SJCRH30 (cell line): ENCODE measurements around the gene MAVS. TPM values are rescaled to one million over a fixed set of nuclear protein-coding genes. Genes with fewer than 3 reads are reported as not detected.

ENCODE experiments used
- DNase-seq, 2 experiments: peaks; one replicate each; pipeline ENCODE4 v3.0.0-alpha.2; 2015 to 2020
- H3K27ac ChIP-seq: fragments of 250-450 bp; sonication (Bioruptor Pico); 2 replicates; pipeline ENCODE4 v1.5.1; 2020; ENCODE audit warnings: mild to moderate bottlenecking, moderate library complexity
- H3K27me3 ChIP-seq: fragments of 250-450 bp; sonication (Bioruptor Pico); 2 replicates; pipeline ENCODE4 v1.5.1; 2020; ENCODE audit warnings: mild to moderate bottlenecking, moderate library complexity
- H3K36me3 ChIP-seq: fragments of 250-450 bp; sonication (Bioruptor Pico); 2 replicates; pipeline ENCODE4 v1.5.1; 2020; ENCODE audit warnings: mild to moderate bottlenecking, moderate library complexity
- H3K4me1 ChIP-seq: fragments of 250-450 bp; sonication (Bioruptor Pico); 2 replicates; pipeline ENCODE4 v1.5.1; 2020; ENCODE audit warnings: mild to moderate bottlenecking, moderate library complexity
- H3K4me3 ChIP-seq: fragments of 250-450 bp; sonication (Bioruptor Pico); 2 replicates; pipeline ENCODE4 v1.5.1; 2020; ENCODE audit warnings: mild to moderate bottlenecking, moderate library complexity
- H3K9me3 ChIP-seq: fragments of 250-450 bp; sonication (Bioruptor Pico); replicated peaks from 2 replicates; pipeline ENCODE4 v1.5.1; 2020; ENCODE audit warnings: mild to moderate bottlenecking, moderate library complexity
- total RNA-seq: library from RNA; depleted of rRNA; stranded (reverse); fragments of >200 nt; shearing (Covaris generic); gene quantifications from 2 replicates; pipeline ENCODE4 v1.2.3, GENCODE V29; 2014; rRNA removed

Gene MAVS
- total RNA-seq, 1 experiment from 2014 or later, result 28.9 TPM

- peaks cover 82% of the 10 kb centered on the region for H3K36me3 ChIP-seq
- no peak overlapping the region for H3K27ac ChIP-seq
- no peaks in the 10 kb centered on the region for H3K9me3 ChIP-seq
- no peak for DNase-seq
- H3K4me3 ChIP-seq, result no peak overlapping the region
- no peaks in the 10 kb centered on the region for H3K27me3 ChIP-seq
- no peaks in the 10 kb centered on the region for H3K4me1 ChIP-seq
Observed at GRCh38 chr20:3916364-3916763, 69.7 kb downstream of the MAVS start.

DNA sequence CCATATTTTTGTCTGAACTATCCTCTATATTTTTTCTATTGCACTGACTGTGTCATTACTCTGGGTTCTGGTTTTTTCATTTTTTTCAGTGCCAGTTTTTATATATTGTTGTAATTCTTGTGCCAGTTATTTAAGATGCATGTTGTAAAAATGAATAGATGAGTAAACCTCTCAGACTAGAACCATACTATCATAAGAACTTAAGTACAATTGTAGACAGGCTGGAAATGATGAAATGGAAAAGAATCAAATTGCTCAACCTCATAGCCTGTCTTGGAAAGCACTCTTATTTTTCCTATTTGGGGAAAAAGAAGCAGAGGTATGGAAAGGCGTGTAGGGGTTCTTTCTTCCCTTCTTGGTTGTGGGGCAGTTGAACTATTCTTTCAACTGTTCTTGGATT, 72.7 kb downstream of the MAVS start:
- Histone ChIP-seq H3K4me3 (no peak overlapping the region), H3K9me3 (no peaks in the 10 kb centered on the region), H3K27ac (no peak overlapping the region), H3K4me1 (no peaks in the 10 kb centered on the region), H3K27me3 (no peaks in the 10 kb centered on the region), H3K36me3 (peaks cover 83% of the 10 kb centered on the region)
- DNase-seq, result no peak

DNA sequence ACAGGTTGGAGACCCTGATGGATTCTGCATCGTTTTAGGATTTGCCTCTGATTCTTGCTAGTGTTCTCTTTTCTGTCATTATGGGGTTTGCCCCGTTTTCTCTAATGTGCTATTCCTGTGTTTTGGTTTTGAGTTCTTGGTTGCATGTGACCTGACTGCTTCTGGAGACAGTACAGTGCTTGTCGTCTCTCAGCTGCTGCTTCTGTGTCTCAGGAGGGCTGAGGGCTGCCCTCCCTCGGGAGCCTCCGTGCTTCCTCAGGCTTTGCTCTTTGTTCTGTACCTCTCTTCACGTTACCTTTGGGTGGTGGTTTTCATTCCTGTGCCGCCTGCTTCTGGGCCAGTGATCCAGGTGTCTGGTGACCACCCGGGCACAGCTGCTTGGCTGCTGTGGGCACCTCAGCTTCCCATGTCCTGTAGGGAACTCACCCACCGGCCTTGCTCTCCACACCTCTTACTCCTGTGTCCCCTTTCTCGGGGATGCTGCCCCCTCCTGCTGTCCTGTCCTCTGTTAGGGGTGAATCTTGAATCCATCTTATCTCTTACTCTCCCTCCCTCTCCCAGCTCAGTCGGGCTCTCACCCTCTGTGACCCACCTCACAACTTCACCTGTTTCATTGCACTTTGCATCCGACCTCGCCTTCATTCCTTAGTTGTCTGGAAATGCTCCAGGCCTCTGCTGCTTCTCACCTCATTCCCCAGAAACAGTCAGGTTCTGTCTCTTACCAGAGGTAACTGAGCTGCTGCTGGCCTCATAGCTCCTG, 75.8 kb downstream of the MAVS start:
- H3K36me3 ChIP-seq, result peaks cover 73% of the 10 kb centered on the region
- DNase-seq, result no peak
- H3K27ac ChIP-seq, result no peak overlapping the region
- H3K4me1 ChIP-seq, result peaks cover 5% of the 10 kb centered on the region
- no peak overlapping the region for H3K4me3 ChIP-seq
- H3K27me3 ChIP-seq, result no peaks in the 10 kb centered on the region
- H3K9me3 ChIP-seq, result no peaks in the 10 kb centered on the region

DNA sequence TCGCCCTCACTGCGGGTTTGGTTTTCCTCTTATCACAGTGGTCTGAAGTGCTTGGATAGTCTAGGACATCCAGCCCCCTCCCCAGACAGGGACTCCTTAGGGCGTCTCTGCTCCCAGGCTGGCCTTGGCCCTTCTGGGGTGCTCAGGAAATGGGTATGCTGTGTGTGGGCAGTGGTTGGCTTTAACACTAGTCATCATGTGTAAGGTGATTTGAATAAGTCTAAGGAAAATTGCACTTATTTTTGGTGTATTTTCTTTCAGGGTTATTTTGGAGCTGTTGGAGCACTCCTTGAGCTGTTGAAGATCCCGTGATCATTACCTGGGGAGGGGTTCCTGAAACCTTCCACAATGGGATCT, 76.3 kb downstream of the MAVS start:
- H3K9me3 ChIP-seq, result no peaks in the 10 kb centered on the region
- H3K27me3 ChIP-seq, result no peaks in the 10 kb centered on the region
- no peak overlapping the region for H3K4me3 ChIP-seq
- H3K4me1 ChIP-seq, result peaks cover 5% of the 10 kb centered on the region
- peaks cover 69% of the 10 kb centered on the region for H3K36me3 ChIP-seq
- no peak overlapping the region for H3K27ac ChIP-seq
- DNase-seq, result no peak

DNA sequence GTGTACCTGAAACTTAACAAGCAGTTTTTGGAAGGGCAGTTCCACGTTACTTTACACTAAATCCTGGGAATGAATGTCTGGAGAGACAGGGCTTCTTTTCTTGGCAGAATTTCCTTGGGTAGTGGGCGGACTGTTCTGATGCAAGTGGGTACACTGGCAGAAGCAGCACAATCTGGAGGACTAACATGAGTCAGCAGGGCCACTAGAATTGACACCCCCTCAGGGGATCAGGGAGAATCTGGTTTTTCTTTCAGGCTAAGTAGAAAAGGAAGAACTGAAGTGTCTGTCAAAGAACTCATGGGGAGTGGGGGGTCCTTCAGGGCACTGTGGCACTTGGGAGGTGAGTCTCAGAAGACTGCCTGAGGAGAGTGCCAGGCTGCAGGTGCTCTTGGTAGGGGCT, 77.2 kb downstream of the MAVS start:
- H3K36me3 ChIP-seq, result peaks cover 61% of the 10 kb centered on the region
- no peaks in the 10 kb centered on the region for H3K27me3 ChIP-seq
- H3K4me1 ChIP-seq, result peaks cover 5% of the 10 kb centered on the region
- DNase-seq, result no peak
- no peaks in the 10 kb centered on the region for H3K9me3 ChIP-seq
- H3K27ac ChIP-seq, result no peak overlapping the region
- H3K4me3 ChIP-seq, result no peak overlapping the region

GRCh38 chr20:3924304-3925112, 77.9 kb downstream of the MAVS start:
- peaks cover 9% of the 10 kb centered on the region for H3K4me1 ChIP-seq
- H3K36me3 ChIP-seq, result peaks cover 54% of the 10 kb centered on the region
- no peaks in the 10 kb centered on the region for H3K27me3 ChIP-seq
- DNase-seq, result no peak
- H3K4me3 ChIP-seq, result no peak overlapping the region
- no peaks in the 10 kb centered on the region for H3K9me3 ChIP-seq
- H3K27ac ChIP-seq, result no peak overlapping the region

GRCh38 chr20:3925113-3925695, 78.6 kb downstream of the MAVS start:
- Histone ChIP-seq H3K36me3 (peaks cover 48% of the 10 kb centered on the region), H3K9me3 (no peaks in the 10 kb centered on the region), H3K4me1 (peaks cover 9% of the 10 kb centered on the region), H3K4me3 (no peak overlapping the region), H3K27me3 (no peaks in the 10 kb centered on the region), H3K27ac (no peak overlapping the region)
- DNase-seq, result no peak

Other genes starting within 250 kb of the MAVS start
- gene GFRA4, start 183.4 kb upstream of the MAVS start, total RNA-seq, result not detected in 2 replicates
- gene ADAM33, start 164.8 kb upstream of the MAVS start, total RNA-seq, result not detected in 2 replicates
- gene SIGLEC1, start 134.2 kb upstream of the MAVS start, total RNA-seq, result 0.02 TPM in 1 of 2 replicates, not detected in the other
- gene HSPA12B, start 114.1 kb upstream of the MAVS start, total RNA-seq, result not detected in 2 replicates
- gene ADISSP, start 79.1 kb upstream of the MAVS start, total RNA-seq, result 44.9 and 51.3 TPM in 2 replicates
- gene SPEF1, start 65.4 kb upstream of the MAVS start, total RNA-seq, result 0.08 and 0.16 TPM in 2 replicates
- gene CENPB, start 60.1 kb upstream of the MAVS start, total RNA-seq, result 34.6 and 36.7 TPM in 2 replicates
- 75.1 and 78.8 TPM in 2 replicates for gene CDC25B, start 50.5 kb upstream of the MAVS start, total RNA-seq
- 8.9 and 9.4 TPM in 2 replicates for gene AP5S1, start 26.3 kb upstream of the MAVS start, total RNA-seq
- 48.0 and 57.9 TPM in 2 replicates for gene PANK2, start 42.6 kb downstream of the MAVS start, total RNA-seq
- gene RNF24, start 168.7 kb downstream of the MAVS start, total RNA-seq, result 7.4 and 7.5 TPM in 2 replicates